Muscle of back (tissue), 11 donors: ENCODE results near the gene ARHGAP21. TPM values are rescaled to one million over a fixed set of nuclear protein-coding genes. Genes with fewer than 3 reads are reported as not detected.

Source experiments
- DNase-seq, 3 donors: peaks; one replicate each; pipeline versions ENCODE4 v3.0.0 to v3.0.0-alpha.2; 2013
- polyA plus RNA-seq, 10 donors: library from polyadenylated mRNA; unstranded; fragments of 120-200 nt; gene quantifications; one replicate each; pipeline ENCODE4 v1.2.1, GENCODE V29; 2013; ENCODE audit not compliant: insufficient read length in 10 of 10

Gene ARHGAP21
- polyA plus RNA-seq, 10 donors = 55.5 to 111 (median 68.4) TPM

- DNase-seq = no peak
These were observed 144.2 kb downstream of the ARHGAP21 start for GRCh38 chr10:24579448-24579847.

DNA sequence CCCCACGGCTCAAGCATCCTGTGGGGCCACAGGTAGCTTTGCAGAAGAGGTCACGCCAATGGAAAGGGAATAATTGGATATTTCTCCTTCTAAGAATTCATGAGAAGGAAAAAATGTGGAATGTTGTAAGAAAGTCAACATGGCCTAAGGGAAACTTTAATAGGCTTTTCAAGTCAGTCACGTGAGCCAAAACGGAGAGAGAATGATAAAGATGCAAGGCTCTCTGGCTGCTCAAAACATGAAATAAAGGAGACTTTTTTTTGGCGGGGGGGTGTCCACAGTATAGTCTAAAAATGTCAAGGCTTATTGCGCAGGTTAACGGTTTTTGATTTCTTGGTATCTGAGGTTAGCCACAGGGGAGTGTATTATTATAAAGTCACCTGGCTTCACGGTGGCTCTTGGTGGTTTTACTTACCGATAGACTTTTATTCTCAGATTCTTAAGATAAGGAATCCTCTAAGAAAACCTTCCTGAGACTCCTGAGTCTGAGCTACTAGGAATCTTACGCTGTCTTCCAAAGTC, 148.1 kb downstream of the ARHGAP21 start:
- DNase-seq = no peak

DNA sequence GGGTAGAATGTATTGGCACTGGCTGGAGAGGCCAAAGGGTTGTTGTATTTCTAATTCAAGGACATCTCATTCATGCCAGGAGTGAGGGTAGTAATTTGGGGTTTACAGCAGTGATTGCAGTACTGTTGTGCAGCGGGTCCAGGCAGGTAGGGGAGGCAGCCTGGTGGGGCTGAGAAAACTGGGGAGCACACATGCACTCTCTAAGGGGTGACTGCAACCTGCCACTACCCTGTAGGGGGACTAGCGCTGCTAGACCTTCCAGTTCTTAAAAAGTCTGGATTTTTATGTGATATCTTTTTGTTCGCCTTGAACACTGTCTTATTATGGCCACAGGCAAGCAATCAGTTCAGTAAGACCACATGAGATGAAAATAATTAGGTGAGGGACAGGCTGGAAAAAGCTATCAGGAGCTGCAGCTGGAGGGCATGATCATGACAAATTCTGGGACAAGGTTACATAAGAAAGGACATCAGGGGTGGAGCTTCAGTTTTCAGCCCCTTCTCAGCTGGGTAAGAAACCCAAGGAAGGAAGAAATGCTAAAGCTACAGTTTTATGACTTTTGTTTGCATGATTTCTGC, 149.0 kb downstream of the ARHGAP21 start:
- no peak for DNase-seq

GRCh38 chr10:24574161-24574560, 149.5 kb downstream of the ARHGAP21 start:
- no peak for DNase-seq

- no peak for DNase-seq
These were observed 151.7 kb downstream of the ARHGAP21 start for GRCh38 chr10:24571870-24572450.

DNA sequence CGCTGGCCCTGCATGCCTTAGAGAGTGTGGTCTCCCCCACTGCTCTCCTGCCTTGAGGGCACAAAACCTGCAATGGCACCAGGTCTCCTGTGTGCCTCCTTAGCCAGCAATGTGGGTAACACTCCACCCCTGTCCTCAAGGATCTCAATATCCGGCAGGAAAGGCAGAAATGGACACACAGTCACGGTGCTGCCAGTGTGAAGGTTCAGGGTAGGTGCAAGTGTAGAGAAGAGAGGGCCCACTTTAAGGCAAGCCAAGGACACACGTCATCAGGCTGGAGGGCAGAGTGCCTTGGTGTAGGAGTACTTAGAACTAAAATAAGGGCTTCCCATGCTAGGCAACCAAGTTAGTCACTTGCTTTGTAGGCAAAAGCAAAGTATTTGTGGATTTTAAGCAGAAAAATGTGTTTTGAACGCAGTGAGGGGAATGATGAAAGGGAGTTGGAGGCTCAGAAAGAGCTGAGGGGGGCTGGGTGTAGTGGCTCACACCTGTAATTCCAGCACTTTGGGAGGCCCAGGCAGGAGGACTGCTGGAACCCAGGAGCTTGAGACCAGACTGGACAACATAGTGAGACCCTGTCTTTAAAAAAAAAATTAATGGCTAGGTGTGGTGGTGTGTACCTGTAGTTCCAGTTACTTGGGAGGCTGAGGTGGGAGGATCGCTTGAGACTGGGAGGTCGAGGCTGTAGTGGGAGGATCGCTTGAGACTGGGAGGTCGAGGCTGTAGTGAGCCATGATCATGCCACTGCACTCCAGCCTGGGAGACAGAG, 152.8 kb downstream of the ARHGAP21 start:
- no peak for DNase-seq

DNA sequence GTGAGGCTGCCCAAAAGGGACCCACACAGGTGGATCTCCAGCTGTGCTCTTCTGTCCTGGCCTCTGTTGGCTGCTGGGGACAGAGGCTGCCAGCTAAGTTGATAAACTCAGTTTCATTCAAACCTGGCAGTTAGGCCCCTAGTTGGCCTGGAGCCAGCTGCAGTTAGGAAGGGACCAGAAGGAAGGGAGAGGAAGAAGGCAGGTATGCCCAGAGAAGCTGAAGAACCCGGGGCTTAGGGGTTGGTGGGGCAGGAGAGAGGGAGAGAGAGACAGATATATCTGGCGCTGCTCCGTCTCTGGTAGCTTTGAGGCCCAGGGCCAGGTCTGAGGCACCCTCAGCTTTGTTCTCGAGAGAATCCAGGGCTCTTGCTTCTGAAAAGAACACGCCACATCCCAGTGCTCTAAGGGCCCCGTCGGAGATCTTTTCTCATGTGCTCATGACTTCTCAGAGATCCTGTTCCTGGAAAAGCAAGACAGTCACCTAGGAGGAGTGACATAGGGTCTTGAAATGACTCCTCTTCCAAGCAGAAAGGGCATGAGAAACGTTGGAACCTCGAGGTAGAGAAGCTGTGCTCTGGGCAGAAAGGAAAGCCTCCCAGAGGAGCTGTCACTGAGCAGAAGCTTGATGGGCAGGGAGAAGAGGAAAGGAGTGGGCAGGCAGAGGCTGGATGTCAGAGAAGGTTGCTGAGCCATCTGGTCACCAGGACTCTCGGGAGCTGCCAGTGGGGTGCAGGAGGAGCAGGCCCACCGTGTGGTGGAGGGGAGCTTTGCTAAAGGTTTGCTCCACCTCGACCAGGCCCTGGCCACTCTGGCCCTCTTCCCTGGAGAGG, 153.6 kb downstream of the ARHGAP21 start:
- no peak for DNase-seq

GRCh38 chr10:24569330-24569796, 154.3 kb downstream of the ARHGAP21 start:
- DNase-seq = no peak

DNA sequence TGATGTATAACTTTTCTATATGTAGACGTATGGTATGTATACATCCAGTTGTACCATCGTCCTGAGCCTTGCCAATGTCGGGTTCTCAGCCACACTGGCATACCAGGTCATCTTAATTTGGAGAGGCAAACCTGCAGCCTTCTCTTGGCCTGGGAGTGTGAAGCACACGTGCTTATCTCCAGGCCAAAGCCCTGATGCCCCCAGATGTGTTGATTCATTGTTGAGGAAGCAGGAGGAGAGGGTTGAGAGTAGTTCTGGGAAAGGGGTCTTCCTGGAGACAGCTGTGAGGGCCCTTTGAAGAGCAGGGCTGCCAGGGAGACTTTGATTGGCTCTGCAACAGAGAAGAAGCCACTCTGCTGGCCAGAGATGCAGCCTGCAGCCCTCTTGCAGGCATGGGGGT, 155.6 kb downstream of the ARHGAP21 start:
- DNase-seq = no peak

DNA sequence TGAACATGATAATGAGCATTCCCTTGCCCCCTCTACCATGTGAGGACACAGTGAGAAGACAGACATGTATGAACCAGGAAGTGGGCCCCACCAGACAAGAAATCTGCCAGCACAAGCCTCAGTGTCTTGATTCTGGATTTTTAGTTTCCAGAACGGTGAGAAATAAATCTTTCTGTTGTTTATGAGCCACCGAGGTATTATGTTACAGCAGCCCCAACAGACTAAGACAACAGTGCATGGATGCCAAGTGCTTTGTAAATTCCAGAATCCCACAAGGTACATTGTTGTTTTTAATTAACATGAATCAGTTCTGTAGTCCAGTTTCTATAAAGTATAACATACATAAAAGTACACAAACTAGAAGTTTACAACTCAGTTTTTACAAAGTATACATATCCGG, 162.2 kb downstream of the ARHGAP21 start:
- DNase-seq = no peak

- DNase-seq = peak; percentile 51 to 82 (median 63)
These were observed 166.6 kb downstream of the ARHGAP21 start for GRCh38 chr10:24556750-24557742.

GRCh38 chr10:24556126-24556749, 167.4 kb downstream of the ARHGAP21 start:
- DNase-seq = peak; percentile 38 to 76 (median 51)

GRCh38 chr10:24554036-24554435, 169.7 kb downstream of the ARHGAP21 start:
- no peak for DNase-seq

- DNase-seq = no peak
These were observed 170.6 kb downstream of the ARHGAP21 start for GRCh38 chr10:24553051-24553612.

GRCh38 chr10:24552346-24553016, 171.2 kb downstream of the ARHGAP21 start:
- DNase-seq = no peak

DNA sequence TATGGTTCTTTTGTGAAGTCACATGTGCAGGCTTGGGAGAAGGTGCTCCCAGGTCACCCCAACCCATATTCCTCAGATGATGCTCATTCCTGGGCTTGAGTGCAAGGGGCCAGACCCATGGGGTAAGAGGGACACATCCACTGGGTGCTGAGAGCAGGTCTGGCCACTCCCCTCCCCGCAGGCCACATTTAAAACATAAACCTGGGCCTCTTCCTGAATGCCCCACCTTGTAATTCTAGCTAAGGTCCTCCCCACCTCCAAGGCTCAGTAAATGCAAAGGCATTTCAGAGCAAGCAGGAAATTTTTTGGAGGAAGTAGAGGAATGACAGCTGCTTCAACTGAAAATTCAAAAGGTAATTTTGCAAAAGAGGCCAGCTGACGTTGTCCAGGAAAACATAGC, 172.5 kb downstream of the ARHGAP21 start:
- no peak for DNase-seq

GRCh38 chr10:24550680-24551079, 173.0 kb downstream of the ARHGAP21 start:
- DNase-seq = no peak

DNA sequence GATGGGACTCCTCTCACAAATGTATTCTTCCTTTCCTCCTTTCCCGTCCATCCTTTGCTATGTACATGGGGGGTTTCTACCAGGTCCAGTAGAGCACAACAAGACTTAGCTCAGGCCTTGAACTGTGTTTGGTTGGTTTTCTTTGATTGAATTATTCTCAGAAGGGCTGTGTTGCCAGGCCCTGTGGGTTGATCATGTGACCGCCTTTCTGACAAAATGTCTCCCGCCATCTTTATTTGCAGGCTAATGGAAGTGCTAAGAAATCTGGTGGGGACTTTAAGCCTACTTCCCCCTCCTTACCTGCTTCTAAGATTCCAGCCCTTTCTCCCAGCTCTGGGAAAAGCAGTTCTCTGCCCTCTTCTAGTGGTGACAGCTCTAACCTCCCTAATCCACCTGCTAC, 178.1 kb downstream of the ARHGAP21 start:
- no peak for DNase-seq

GRCh38 chr10:24544776-24545175, 178.9 kb downstream of the ARHGAP21 start:
- DNase-seq = no peak
